Activated CD4-positive, alpha-beta T cell treated with anti-CD3 and anti-CD28 coated beads for 1 hour (primary cell): ENCODE data around the gene IRAK2.
A peak's percentile ranks its signal among the peaks of the same experiment; 100 is the strongest.
"Not testable (repeated sequence)": the region's sequence is repeated elsewhere in the genome, so short reads cannot be mapped to it uniquely, and the experiment has no call there.

Experiments
- DNase-seq: peaks from one replicate; pipeline ENCODE4 v3.0.0-alpha.2; 2020

The IRAK2 gene

GRCh38 chr3:10162185-10162584 lies 2.5 kb upstream of the IRAK2 start:
- DNase-seq = no peak

- DNase-seq = not testable (repeated sequence)
These were observed 546 bp upstream of the IRAK2 start for GRCh38 chr3:10164201-10164545.

- no peak for DNase-seq
These were observed 1.5 kb downstream of the IRAK2 start for GRCh38 chr3:10166213-10166604.

- no peak for DNase-seq
These were observed 4.3 kb downstream of the IRAK2 start for GRCh38 chr3:10169000-10169496.

- DNase-seq = no peak
These were observed 6.3 kb downstream of the IRAK2 start for GRCh38 chr3:10170915-10171478.

GRCh38 chr3:10173095-10173925 lies 8.6 kb downstream of the IRAK2 start:
- DNase-seq = no peak

GRCh38 chr3:10173926-10174435 lies 9.3 kb downstream of the IRAK2 start:
- DNase-seq = no peak

- not testable (repeated sequence) for DNase-seq
These were observed 10.6 kb downstream of the IRAK2 start for GRCh38 chr3:10175334-10175733.

GRCh38 chr3:10176150-10176549 lies 11.4 kb downstream of the IRAK2 start:
- not testable (repeated sequence) for DNase-seq

- DNase-seq = no peak
These were observed 13.0 kb downstream of the IRAK2 start for GRCh38 chr3:10177737-10178136.

- no peak for DNase-seq
These were observed 14.2 kb downstream of the IRAK2 start for GRCh38 chr3:10178892-10179291.

GRCh38 chr3:10180289-10180688 lies 15.6 kb downstream of the IRAK2 start:
- DNase-seq = no peak

- no peak for DNase-seq
These were observed 16.1 kb downstream of the IRAK2 start for GRCh38 chr3:10180738-10181295.

GRCh38 chr3:10182950-10183349 lies 18.2 kb downstream of the IRAK2 start:
- no peak for DNase-seq

GRCh38 chr3:10184250-10184649 lies 19.5 kb downstream of the IRAK2 start:
- DNase-seq = no peak

GRCh38 chr3:10185804-10186762 lies 21.4 kb downstream of the IRAK2 start:
- DNase-seq = no peak

GRCh38 chr3:10187290-10187876 lies 22.7 kb downstream of the IRAK2 start:
- DNase-seq = no peak

GRCh38 chr3:10187944-10188343 lies 23.2 kb downstream of the IRAK2 start:
- no peak for DNase-seq

GRCh38 chr3:10188804-10189556 lies 24.3 kb downstream of the IRAK2 start:
- DNase-seq = no peak

- peak; percentile 28 for DNase-seq
These were observed 25.0 kb downstream of the IRAK2 start for GRCh38 chr3:10189557-10190354.
